ENCODE measurements around the gene UPF3B. TPM values are rescaled to one million over a fixed set of nuclear protein-coding genes. Genes with fewer than 3 reads are reported as not detected.

Gene UPF3B
- total RNA-seq, 1 donor from 2014 or later, result 8.3 TPM

- Mint-ChIP-seq H3K4me3 (ENCODE audit: unreplicated experiment) (peak overlapping the region; percentile 62), H3K27me3 (ENCODE audit: unreplicated experiment) (no peaks in the 10 kb centered on the region), H3K9me3 (ENCODE audit: unreplicated experiment) (peaks cover 3% of the 10 kb centered on the region)
These were observed 35.1 kb upstream of the UPF3B start for GRCh38 chrX:119887721-119888425.

DNA sequence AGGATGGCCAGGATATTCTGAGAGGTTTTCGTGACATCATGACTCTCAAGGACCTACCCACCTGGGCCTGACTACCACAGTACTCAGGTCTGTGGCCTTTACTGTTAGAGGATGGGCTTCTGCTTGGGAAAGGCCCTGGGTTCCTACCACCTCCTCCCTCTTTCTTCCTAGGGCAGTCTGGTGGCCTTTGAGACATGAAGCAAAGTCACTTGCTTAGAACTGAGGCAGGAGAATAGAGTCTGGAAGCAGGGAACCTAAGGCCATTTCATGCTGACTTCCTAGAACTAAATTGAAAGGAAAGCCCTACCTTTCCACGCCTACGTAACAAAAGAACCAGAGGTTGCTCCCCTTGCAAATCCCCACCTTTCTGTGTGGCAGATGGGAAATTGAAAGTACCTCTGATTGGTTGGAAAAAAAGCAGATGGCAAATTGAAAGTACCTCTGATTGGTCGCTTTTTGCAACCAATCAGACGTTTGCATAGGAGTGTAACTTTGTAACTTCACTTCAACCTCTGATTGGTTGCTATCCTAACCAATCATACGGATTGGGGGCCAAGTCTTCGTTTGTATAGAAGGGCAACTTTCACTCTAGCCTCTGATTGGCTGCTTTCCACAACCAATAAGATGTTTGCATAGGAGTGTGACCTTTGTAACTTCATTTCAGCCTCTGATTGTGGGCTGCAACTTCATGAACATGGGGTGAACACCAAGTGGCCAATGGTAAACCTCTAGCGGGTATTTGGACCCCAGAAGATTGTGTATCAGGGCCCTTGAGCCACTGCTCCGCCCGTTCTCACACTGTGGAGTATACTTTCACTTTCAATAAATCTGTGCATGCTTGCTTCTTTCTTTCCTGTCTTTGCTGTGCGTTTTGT lies 33.0 kb upstream of the UPF3B start:
- no peak for DNase-seq (ENCODE audit: extremely low spot score, unreplicated experiment)
- no peak overlapping the region for H3K27ac Mint-ChIP-seq (ENCODE audit: unreplicated experiment)
- no peak overlapping the region for H3K4me3 Mint-ChIP-seq (ENCODE audit: unreplicated experiment)
- H3K36me3 Mint-ChIP-seq (ENCODE audit: unreplicated experiment), result no peaks in the 10 kb centered on the region
- H3K27me3 Mint-ChIP-seq (ENCODE audit: unreplicated experiment), result no peaks in the 10 kb centered on the region
- peaks cover 2% of the 10 kb centered on the region for H3K4me1 Mint-ChIP-seq (ENCODE audit: unreplicated experiment)
- TF ChIP-seq, protein P1, sequence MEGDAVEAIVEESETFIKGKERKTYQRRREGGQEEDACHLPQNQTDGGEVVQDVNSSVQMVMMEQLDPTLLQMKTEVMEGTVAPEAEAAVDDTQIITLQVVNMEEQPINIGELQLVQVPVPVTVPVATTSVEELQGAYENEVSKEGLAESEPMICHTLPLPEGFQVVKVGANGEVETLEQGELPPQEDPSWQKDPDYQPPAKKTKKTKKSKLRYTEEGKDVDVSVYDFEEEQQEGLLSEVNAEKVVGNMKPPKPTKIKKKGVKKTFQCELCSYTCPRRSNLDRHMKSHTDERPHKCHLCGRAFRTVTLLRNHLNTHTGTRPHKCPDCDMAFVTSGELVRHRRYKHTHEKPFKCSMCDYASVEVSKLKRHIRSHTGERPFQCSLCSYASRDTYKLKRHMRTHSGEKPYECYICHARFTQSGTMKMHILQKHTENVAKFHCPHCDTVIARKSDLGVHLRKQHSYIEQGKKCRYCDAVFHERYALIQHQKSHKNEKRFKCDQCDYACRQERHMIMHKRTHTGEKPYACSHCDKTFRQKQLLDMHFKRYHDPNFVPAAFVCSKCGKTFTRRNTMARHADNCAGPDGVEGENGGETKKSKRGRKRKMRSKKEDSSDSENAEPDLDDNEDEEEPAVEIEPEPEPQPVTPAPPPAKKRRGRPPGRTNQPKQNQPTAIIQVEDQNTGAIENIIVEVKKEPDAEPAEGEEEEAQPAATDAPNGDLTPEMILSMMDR (IDR thresholded peaks at IDR 0.05), result no peak
- peaks cover 3% of the 10 kb centered on the region for H3K9me3 Mint-ChIP-seq (ENCODE audit: unreplicated experiment)

More at GRCh38 chrX:119887721-119888425, 35.1 kb upstream of the UPF3B start:
- Mint-ChIP-seq H3K36me3 (ENCODE audit: unreplicated experiment) (no peaks in the 10 kb centered on the region), H3K27ac (ENCODE audit: unreplicated experiment) (no peak overlapping the region), H3K4me1 (ENCODE audit: unreplicated experiment) (peaks cover 2% of the 10 kb centered on the region)
- TF ChIP-seq, protein P1 (IDR thresholded peaks at IDR 0.05), result peak; percentile 60
- peak; percentile 89 for DNase-seq (ENCODE audit: extremely low spot score, unreplicated experiment)

GRCh38 chrX:119880552-119881437 lies 28.0 kb upstream of the UPF3B start:
- Mint-ChIP-seq H3K4me1 (ENCODE audit: unreplicated experiment) (no peaks in the 10 kb centered on the region), H3K36me3 (ENCODE audit: unreplicated experiment) (peaks cover 6% of the 10 kb centered on the region), H3K9me3 (ENCODE audit: unreplicated experiment) (peaks cover 3% of the 10 kb centered on the region), H3K4me3 (ENCODE audit: unreplicated experiment) (no peak overlapping the region), H3K27me3 (ENCODE audit: unreplicated experiment) (no peaks in the 10 kb centered on the region), H3K27ac (ENCODE audit: unreplicated experiment) (no peak overlapping the region)
- TF ChIP-seq, protein P1 (IDR thresholded peaks at IDR 0.05), result peak; percentile 64
- DNase-seq (ENCODE audit: extremely low spot score, unreplicated experiment), result no peak

DNA sequence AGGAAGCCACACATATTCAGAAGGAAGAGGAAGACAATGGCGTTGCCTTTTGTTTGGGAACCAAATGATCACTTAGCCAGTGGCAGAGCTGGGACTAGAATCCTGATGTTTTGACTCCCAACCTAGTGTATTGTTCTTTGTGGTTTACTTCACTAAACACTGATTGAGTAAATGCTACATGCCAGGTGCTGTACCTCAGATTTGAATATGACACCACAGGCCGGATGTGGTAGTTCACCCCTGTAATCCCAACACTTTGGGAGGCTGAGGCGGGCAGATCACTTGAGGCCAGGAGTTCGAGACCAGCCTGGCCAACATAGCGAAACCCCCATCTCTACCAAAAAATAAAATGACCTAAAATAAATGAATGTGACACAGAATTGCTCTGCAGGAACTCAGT lies 27.3 kb upstream of the UPF3B start:
- H3K27ac Mint-ChIP-seq (ENCODE audit: unreplicated experiment), result no peak overlapping the region
- peaks cover 6% of the 10 kb centered on the region for H3K36me3 Mint-ChIP-seq (ENCODE audit: unreplicated experiment)
- DNase-seq (ENCODE audit: extremely low spot score, unreplicated experiment), result no peak
- no peaks in the 10 kb centered on the region for H3K4me1 Mint-ChIP-seq (ENCODE audit: unreplicated experiment)
- TF ChIP-seq, protein P1 (IDR thresholded peaks at IDR 0.05), result no peak
- H3K27me3 Mint-ChIP-seq (ENCODE audit: unreplicated experiment), result no peaks in the 10 kb centered on the region
- H3K4me3 Mint-ChIP-seq (ENCODE audit: unreplicated experiment), result no peak overlapping the region
- peaks cover 3% of the 10 kb centered on the region for H3K9me3 Mint-ChIP-seq (ENCODE audit: unreplicated experiment)
